GM12874 (cell line): Measurements from ENCODE around the gene KCNG3.

Source experiments
- TF ChIP-seq, protein P1 (sequence below): IDR thresholded peaks from 2 replicates; pipeline ENCODE4 v1.5.1; 2011; ENCODE audit warnings: low read depth, mild to moderate bottlenecking, control low read depth, low read length, moderate library complexity; ENCODE audit not compliant: insufficient read depth

KCNG3 gene

DNA sequence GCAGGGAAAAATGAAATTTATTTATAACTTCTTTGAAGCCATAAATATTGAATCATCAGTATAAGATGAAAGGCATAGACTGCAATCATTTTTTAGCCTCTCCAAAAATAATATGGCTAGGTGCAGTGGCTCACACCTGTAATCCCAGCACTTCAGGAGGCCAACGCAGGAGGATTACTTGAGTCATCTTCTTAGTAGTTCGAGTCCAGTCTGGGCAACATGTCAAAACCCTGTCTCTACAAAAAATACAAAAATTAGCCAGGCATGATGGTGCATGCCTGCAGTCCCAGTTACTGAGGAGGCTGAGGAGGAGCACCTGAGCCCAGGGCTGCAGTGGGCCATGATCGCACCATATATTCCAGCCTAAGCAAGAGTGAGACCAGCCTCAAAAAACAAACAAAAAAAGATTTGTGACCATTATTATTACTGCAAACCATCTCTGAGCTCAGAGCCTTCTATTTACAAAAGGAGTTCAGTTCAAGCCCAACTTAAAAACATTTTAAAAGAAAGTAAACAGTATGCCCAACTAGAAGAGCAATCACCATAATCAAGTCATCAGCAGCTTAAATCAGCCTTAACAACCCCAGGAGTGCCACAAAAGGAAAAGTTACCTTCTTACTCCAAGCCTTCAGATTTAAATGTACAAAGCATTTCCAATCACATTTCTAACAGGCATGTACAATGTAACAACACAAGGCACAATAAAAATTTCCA lies 37.5 kb downstream of the KCNG3 start:
- TF ChIP-seq, protein P1, sequence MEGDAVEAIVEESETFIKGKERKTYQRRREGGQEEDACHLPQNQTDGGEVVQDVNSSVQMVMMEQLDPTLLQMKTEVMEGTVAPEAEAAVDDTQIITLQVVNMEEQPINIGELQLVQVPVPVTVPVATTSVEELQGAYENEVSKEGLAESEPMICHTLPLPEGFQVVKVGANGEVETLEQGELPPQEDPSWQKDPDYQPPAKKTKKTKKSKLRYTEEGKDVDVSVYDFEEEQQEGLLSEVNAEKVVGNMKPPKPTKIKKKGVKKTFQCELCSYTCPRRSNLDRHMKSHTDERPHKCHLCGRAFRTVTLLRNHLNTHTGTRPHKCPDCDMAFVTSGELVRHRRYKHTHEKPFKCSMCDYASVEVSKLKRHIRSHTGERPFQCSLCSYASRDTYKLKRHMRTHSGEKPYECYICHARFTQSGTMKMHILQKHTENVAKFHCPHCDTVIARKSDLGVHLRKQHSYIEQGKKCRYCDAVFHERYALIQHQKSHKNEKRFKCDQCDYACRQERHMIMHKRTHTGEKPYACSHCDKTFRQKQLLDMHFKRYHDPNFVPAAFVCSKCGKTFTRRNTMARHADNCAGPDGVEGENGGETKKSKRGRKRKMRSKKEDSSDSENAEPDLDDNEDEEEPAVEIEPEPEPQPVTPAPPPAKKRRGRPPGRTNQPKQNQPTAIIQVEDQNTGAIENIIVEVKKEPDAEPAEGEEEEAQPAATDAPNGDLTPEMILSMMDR, result no peak

DNA sequence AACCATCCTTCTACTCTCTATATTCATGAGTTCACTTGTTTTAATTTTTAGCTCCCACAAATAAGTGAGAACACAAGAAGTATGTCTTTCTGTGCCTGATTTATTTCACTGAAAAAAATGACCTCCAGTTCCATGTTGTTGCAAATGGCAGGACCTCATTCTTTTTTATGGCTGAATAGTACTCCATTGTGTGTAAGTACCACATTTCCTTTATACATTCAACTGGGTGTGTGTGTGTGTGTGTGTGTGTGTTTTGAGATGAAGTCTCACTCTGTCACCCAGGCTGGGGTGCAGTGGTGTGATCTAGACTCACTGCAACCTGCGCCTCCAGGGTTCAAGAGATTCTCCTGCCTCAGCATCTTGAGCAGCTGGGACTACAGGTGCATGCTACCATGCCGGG lies 41.2 kb downstream of the KCNG3 start:
- TF ChIP-seq, protein P1, result no peak

DNA sequence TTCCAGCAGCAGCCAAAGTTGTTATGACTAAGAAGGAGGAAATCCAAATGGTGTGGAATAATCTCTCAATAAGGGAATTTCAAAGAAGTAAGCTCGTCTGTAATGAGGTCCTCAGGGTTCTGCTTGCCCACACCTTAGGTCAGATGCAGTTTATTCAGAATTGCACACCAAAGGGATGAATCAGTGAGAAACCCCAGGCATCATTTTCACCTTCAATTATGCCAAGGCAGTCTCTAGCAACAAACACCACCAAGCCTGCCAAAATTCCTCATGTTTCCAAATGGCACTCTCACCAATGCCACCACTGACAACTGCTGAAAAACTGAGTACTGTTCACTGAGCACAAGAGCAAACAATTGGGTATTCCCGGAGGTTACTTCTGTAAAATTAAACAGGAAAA lies 43.6 kb downstream of the KCNG3 start:
- TF ChIP-seq, protein P1, result no peak

DNA sequence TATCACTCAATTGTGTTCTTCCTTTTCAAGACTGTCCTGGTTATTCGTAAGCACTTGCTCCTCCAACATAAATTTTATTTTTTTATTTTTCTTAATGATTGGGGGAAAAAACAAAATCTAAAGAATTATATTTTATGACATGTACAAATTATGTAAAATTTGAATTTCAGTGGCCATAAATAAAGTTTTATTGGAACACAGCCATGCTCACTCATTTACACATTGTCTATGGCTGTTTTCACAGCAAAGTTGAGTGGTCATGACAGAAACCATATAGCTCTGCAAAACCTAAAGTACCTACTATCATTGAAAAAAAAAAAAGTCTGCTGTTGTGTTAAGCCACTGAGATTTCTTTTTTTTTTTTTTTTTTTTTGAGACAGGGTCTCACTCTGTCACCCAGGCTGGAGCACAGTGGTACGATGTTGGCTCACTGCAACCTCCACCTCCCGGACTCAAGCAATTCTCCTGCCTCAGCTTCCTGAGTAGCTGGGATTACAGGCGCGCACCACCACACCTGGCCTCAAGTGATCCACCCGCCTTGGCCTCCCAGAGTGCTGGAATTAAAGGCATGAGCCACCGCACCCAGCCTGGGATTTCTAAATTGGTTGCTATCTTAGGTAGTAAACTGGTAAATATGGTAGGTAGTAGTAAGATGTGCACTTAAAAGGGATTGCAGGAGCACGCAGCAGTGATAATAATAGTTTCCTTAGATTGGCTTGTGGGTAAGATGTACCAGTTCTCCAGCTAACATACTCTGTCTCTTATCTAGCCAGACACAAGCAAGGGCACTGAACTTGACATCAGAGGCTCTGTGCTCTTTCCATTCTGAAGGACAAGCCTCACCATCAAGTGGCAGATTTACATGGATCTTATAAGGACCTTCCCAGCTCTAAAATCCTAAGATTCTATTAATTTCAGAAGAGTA lies 44.4 kb downstream of the KCNG3 start:
- TF ChIP-seq, protein P1, result no peak

DNA sequence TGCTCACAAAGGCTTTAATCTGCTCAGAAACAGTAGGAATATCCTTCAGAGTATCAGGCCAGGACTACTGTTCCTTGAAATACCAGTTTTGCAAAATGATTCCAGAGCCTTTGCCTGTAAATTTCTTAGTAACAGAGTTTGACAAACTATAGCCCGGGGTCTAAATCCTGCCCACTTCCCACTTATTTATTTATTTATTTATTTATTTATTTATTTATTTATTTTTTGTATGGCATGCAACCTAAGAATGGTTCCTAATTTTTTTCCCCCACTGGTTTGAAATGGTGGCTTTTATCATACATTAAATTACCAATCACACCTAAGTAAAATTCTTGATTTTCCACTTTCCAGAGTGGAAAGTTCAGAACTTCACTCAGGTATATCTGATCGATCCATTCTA lies 45.6 kb downstream of the KCNG3 start:
- TF ChIP-seq, protein P1, result no peak

DNA sequence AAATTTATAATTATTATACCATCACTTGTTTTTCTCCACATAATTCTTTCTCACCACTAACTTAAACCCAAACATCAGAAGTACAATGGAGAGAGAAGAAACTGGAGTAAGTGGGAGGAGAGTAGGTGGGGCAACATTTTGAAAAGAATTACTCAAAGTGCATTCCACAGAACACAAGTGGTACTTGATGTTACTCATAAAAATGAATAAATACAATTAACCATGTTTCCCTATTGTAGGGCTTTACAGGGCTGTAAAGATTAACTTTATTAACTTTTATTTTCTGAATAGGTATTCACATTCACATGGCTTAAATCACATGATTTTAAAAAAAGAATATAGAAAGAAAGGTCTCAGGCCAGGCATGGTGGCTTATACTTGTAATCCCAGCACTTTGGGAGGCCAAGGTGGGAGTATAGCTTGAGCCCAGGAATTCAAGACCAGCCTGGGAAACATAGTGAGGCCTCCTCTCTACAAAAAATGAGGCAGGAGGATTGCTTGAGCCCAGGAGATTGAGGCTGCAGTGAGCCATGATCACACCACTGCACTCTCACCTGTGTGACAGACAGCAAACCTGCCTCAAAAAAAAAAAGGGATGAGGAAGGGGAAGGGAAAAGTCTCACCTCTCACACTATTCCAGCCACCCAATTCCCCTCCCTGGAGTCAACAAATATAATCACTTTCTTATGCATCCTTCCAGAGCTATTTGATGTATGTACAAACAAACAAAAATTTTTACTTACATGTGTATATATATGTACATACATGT lies 47.1 kb downstream of the KCNG3 start:
- TF ChIP-seq, protein P1, result no peak
